ENCODE data around the gene DNAJC18.

Gene DNAJC18

GRCh38 chr5:139446956-139447779 lies 7.8 kb upstream of the DNAJC18 start:
- H3K27ac ChIP-seq (ENCODE audit: extremely low read depth, low read depth, low read length): no peak overlapping the region
- no peaks in the 10 kb centered on the region for H3K4me1 ChIP-seq (ENCODE audit: control insufficient read depth, insufficient read depth, low read length)
- ChIA-PET POLR2A (no interaction called here), CTCF (interaction anchor here (0.9 kb wide), 1 partner anchor 8 kb away, joined by 3 read pairs; no protein-coding TSS in a partner anchor)
- no peaks in the 10 kb centered on the region for H3K9me3 ChIP-seq (ENCODE audit: control insufficient read depth, insufficient read depth, low read depth, low read length)
- no peak overlapping the region for H3K4me3 ChIP-seq (ENCODE audit: low read depth, low read length)
- TF ChIP-seq GLIS2 (tag by site-specific recombination; IDR thresholded peaks at IDR 0.05) (no peak), PRDM1 (tag by site-specific recombination; IDR thresholded peaks at IDR 0.05) (peak; percentile 23; the same call in 1 of the 2 replicates), WT1 (tag by site-specific recombination; IDR thresholded peaks at IDR 0.05) (peak; percentile 89), ZEB2 (tag by site-specific recombination; IDR thresholded peaks at IDR 0.05) (no peak)
- H3K36me3 ChIP-seq (ENCODE audit: control insufficient read depth in 2 of 2, insufficient read depth in 1 of 2, low read length in 2 of 2): no peaks in the 10 kb centered on the region; a peak in 1 of 3 replicates

GRCh38 chr5:139445325-139446170 lies 6.2 kb upstream of the DNAJC18 start:
- POLR2A ChIA-PET: interaction anchor here (1.0 kb wide), 1 partner anchor 37 kb away, joined by 4 read pairs; the partner anchor contains the start of gene STING1
- CTCF ChIA-PET: interaction anchor here (0.6 kb wide), 1 partner anchor 14 kb away, joined by 4 read pairs; no protein-coding TSS in a partner anchor
- no peak overlapping the region for H3K27ac ChIP-seq (ENCODE audit: extremely low read depth, low read depth, low read length)
- TF ChIP-seq PBX3 (CRISPR knock-in tag; IDR thresholded peaks at IDR 0.05) (no peak), ZNF549 (tag by site-specific recombination; IDR thresholded peaks at IDR 0.05) (no peak), REST (tag by site-specific recombination; IDR thresholded peaks at IDR 0.05) (no peak), ZNF148 (tag by site-specific recombination; IDR thresholded peaks at IDR 0.05; ENCODE audit: borderline replicate concordance) (no peak), SALL2 (tag by site-specific recombination; IDR thresholded peaks at IDR 0.05; ENCODE audit: borderline replicate concordance) (no peak), SP3 (tag by site-specific recombination; IDR thresholded peaks at IDR 0.05) (no peak), ZNF830 (tag by site-specific recombination; IDR thresholded peaks at IDR 0.05; ENCODE audit: low read depth) (no peak), AEBP2 (tag by site-specific recombination; IDR thresholded peaks at IDR 0.05; ENCODE audit: borderline replicate concordance) (no peak), YY2 (tag by site-specific recombination; IDR thresholded peaks at IDR 0.05) (no peak), ZNF692 (tag by site-specific recombination; IDR thresholded peaks at IDR 0.05) (no peak), ZNF112 (tag by site-specific recombination; IDR thresholded peaks at IDR 0.05) (no peak), ZNF169 (tag by site-specific recombination; IDR thresholded peaks at IDR 0.05) (no peak), ZNF398 (tag by site-specific recombination; IDR thresholded peaks at IDR 0.05) (no peak), ZNF157 (tag by site-specific recombination; IDR thresholded peaks at IDR 0.05) (no peak)
- no peaks in the 10 kb centered on the region for H3K4me1 ChIP-seq (ENCODE audit: control insufficient read depth, insufficient read depth, low read length)
- no peaks in the 10 kb centered on the region for H3K9me3 ChIP-seq (ENCODE audit: control insufficient read depth, insufficient read depth, low read depth, low read length)
- no peak overlapping the region for H3K4me3 ChIP-seq (ENCODE audit: low read depth, low read length)
- no peaks in the 10 kb centered on the region for H3K36me3 ChIP-seq (ENCODE audit: control insufficient read depth in 2 of 2, insufficient read depth in 1 of 2, low read length in 2 of 2)

Measured in HEK293 (cell line).